Suprapubic skin (tissue), 4 donors: Measurements from ENCODE around the gene GHRH. TPM values are rescaled to one million over a fixed set of nuclear protein-coding genes. Genes with fewer than 3 reads are reported as not detected.

Experiments
- DNase-seq, 2 donors: peaks; one replicate each; pipeline ENCODE4 v3.0.0-alpha.2; 2019; ENCODE audit warnings: low spot score in 2 of 2
- H3K27ac ChIP-seq: fragments of 200-600 bp; sonication (generic); one replicate; pipeline ENCODE4 v1.5.1; 2019
- H3K27me3 ChIP-seq: fragments of 200-600 bp; sonication (generic); one replicate; pipeline ENCODE4 v1.5.1; 2019
- H3K36me3 ChIP-seq: fragments of 200-600 bp; sonication (generic); one replicate; pipeline ENCODE4 v1.5.1; 2019
- H3K4me1 ChIP-seq: fragments of 200-600 bp; sonication (generic); one replicate; pipeline ENCODE4 v1.5.1; 2019
- H3K4me3 ChIP-seq: fragments of 200-600 bp; sonication (generic); one replicate; pipeline ENCODE4 v1.5.1; 2019; ENCODE audit warnings: mild to moderate bottlenecking
- H3K9me3 ChIP-seq: fragments of 200-600 bp; sonication (generic); one replicate; pipeline ENCODE4 v1.5.1; 2019
- CTCF ChIP-seq, 2 donors: fragments of 200-600 bp in 1 of 2; fragments of 450-650 bp in 1 of 2; sonication (generic) in 1 of 2; IDR thresholded peaks; one replicate each; pipeline ENCODE4 v1.5.1; 2016 to 2019; ENCODE audit warnings: antibody characterized with exemption in 2 of 2, mild to moderate bottlenecking in 1 of 2, moderate library complexity in 1 of 2
- EP300 ChIP-seq: sonication (generic); formaldehyde crosslinking; IDR thresholded peaks from one replicate; pipeline ENCODE4 v1.6.1; 2017; ENCODE audit warnings: antibody characterized with exemption
- POLR2A ChIP-seq, 2 donors: fragments of 450-650 bp; IDR thresholded peaks; one replicate each; pipeline ENCODE4 v1.6.1; 2017; ENCODE audit warnings: antibody characterized with exemption in 2 of 2, mild to moderate bottlenecking in 2 of 2, moderate library complexity in 2 of 2
- POLR2AphosphoS5 ChIP-seq, 3 donors: sonication (generic); formaldehyde crosslinking; IDR thresholded peaks; one replicate each; pipeline ENCODE4 v1.6.1; 2017; ENCODE audit warnings: antibody characterized with exemption in 3 of 3
- WGBS: methylation state at CpG from one replicate; pipeline ENCODE4 v1.1.5; 2018; 5-methylcytosine and 5-hydroxymethylcytosine counted together
- total RNA-seq, 4 donors: library from RNA; depleted of rRNA; stranded (reverse); fragments of >200 nt; gene quantifications; one replicate each; pipeline ENCODE4 v1.1.0, GENCODE V29; 2016

GHRH gene
- total RNA-seq, 4 donors from 2014 or later: not detected

GRCh38 chr20:37301558-37301957 is 39.9 kb upstream of the GHRH start:
- TF ChIP-seq POLR2AphosphoS5 (IDR thresholded peaks at IDR 0.05) (no peak), CTCF (IDR thresholded peaks at IDR 0.05) (no peak), POLR2A (IDR thresholded peaks at IDR 0.05) (no peak), EP300 (no peak)
- no peak for DNase-seq
- Histone ChIP-seq H3K9me3 (no peaks in the 10 kb centered on the region), H3K4me1 (peaks cover 15% of the 10 kb centered on the region), H3K27ac (no peak overlapping the region), H3K4me3 (no peak overlapping the region), H3K27me3 (no peaks in the 10 kb centered on the region), H3K36me3 (peaks cover 42% of the 10 kb centered on the region)
- WGBS: 97% methylated on average over 3 of the region's 3 CpGs

- H3K4me3 ChIP-seq: no peak overlapping the region
- peaks cover 42% of the 10 kb centered on the region for H3K36me3 ChIP-seq
- peaks cover 17% of the 10 kb centered on the region for H3K4me1 ChIP-seq
- DNase-seq: peak in 1 of 2 donors; percentile 49
- TF ChIP-seq EP300: no peak
- TF ChIP-seq CTCF (IDR thresholded peaks at IDR 0.05): no peak
- TF ChIP-seq POLR2AphosphoS5 (IDR thresholded peaks at IDR 0.05): no peak
- TF ChIP-seq POLR2A (IDR thresholded peaks at IDR 0.05): no peak
- no peaks in the 10 kb centered on the region for H3K27me3 ChIP-seq
- 96% methylated on average over 9 of the region's 9 CpGs for WGBS
- no peak overlapping the region for H3K27ac ChIP-seq
- no peaks in the 10 kb centered on the region for H3K9me3 ChIP-seq
Measured at GRCh38 chr20:37301120-37301519, 39.5 kb upstream of the GHRH start.

GRCh38 chr20:37299718-37300528 is 38.3 kb upstream of the GHRH start:
- WGBS: 92% methylated on average over 6 of the region's 6 CpGs
- Histone ChIP-seq H3K27ac (no peak overlapping the region), H3K9me3 (no peaks in the 10 kb centered on the region), H3K27me3 (no peaks in the 10 kb centered on the region), H3K4me3 (no peak overlapping the region), H3K36me3 (peaks cover 40% of the 10 kb centered on the region), H3K4me1 (peaks cover 29% of the 10 kb centered on the region)
- DNase-seq: peak in 1 of 2 donors; percentile 15
- TF ChIP-seq POLR2A (IDR thresholded peaks at IDR 0.05): no peak
- no peak for TF ChIP-seq POLR2AphosphoS5 (IDR thresholded peaks at IDR 0.05)
- TF ChIP-seq EP300: no peak
- no peak for TF ChIP-seq CTCF (IDR thresholded peaks at IDR 0.05)

GRCh38 chr20:37298190-37298939 is 36.8 kb upstream of the GHRH start:
- TF ChIP-seq POLR2AphosphoS5 (IDR thresholded peaks at IDR 0.05): no peak
- TF ChIP-seq CTCF (IDR thresholded peaks at IDR 0.05): no peak
- no peak for TF ChIP-seq POLR2A (IDR thresholded peaks at IDR 0.05)
- no peak for TF ChIP-seq EP300
- 82% methylated on average over 6 of the region's 6 CpGs for WGBS
- peaks cover 31% of the 10 kb centered on the region for H3K36me3 ChIP-seq

GRCh38 chr20:37297066-37297736 is 35.6 kb upstream of the GHRH start:
- 75% methylated on average over 13 of the region's 13 CpGs for WGBS
- Histone ChIP-seq H3K27me3 (no peaks in the 10 kb centered on the region), H3K27ac (no peak overlapping the region), H3K4me3 (no peak overlapping the region), H3K9me3 (no peaks in the 10 kb centered on the region), H3K4me1 (peaks cover 42% of the 10 kb centered on the region), H3K36me3 (peaks cover 25% of the 10 kb centered on the region)
- no peak for TF ChIP-seq EP300
- no peak for TF ChIP-seq CTCF (IDR thresholded peaks at IDR 0.05)
- no peak for TF ChIP-seq POLR2AphosphoS5 (IDR thresholded peaks at IDR 0.05)
- no peak for TF ChIP-seq POLR2A (IDR thresholded peaks at IDR 0.05)
- DNase-seq: no peak

More at GRCh38 chr20:37298190-37298939, 36.8 kb upstream of the GHRH start:
- H3K27ac ChIP-seq: no peak overlapping the region
- DNase-seq: no peak
- H3K27me3 ChIP-seq: no peaks in the 10 kb centered on the region
- peaks cover 42% of the 10 kb centered on the region for H3K4me1 ChIP-seq
- H3K9me3 ChIP-seq: no peaks in the 10 kb centered on the region
- no peak overlapping the region for H3K4me3 ChIP-seq
